Gastroesophageal sphincter (tissue), 3 donors: ENCODE results near the gene ANKRD65.

ENCODE experiments used
- CTCF ChIP-seq, 4 experiments: fragments of 200-600 bp in 2 of 4; fragments of 450-650 bp in 2 of 4; sonication (generic) in 1 of 4; IDR thresholded peaks; one replicate each; pipeline ENCODE4 v1.5.1; 2017 to 2019; ENCODE audit warnings: antibody characterized with exemption in 4 of 4, mild to moderate bottlenecking in 2 of 4, moderate library complexity in 2 of 4
- EP300 ChIP-seq: sonication (generic); formaldehyde crosslinking; IDR thresholded peaks from one replicate; pipeline ENCODE4 v1.6.1; 2017; ENCODE audit warnings: antibody characterized with exemption, mild to moderate bottlenecking
- POLR2A ChIP-seq, 2 donors: fragments of 450-650 bp; IDR thresholded peaks; one replicate each; pipeline ENCODE4 v1.6.1; 2017; ENCODE audit warnings: antibody characterized with exemption in 2 of 2, mild to moderate bottlenecking in 2 of 2, moderate library complexity in 1 of 2
- POLR2AphosphoS5 ChIP-seq: sonication (generic); formaldehyde crosslinking; IDR thresholded peaks from one replicate; pipeline ENCODE4 v1.6.1; 2017; ENCODE audit warnings: antibody characterized with exemption

- TF ChIP-seq CTCF (IDR thresholded peaks at IDR 0.05) (no peak), POLR2A (IDR thresholded peaks at IDR 0.05) (no peak), EP300 (no peak), POLR2AphosphoS5 (no peak)
Measured at GRCh38 chr1:1403653-1404052, 17.4 kb downstream of the ANKRD65 start.
